H1 (cell line): ENCODE measurements around the gene CGN. TPM values are rescaled to one million over a fixed set of nuclear protein-coding genes. Genes with fewer than 3 reads are reported as not detected.
A peak's percentile ranks its signal among the peaks of the same experiment; 100 is the strongest.

Source experiments
- CTCF ChIA-PET: fragments of 300-600 bp; sonication (Branson Sonifier 250); formaldehyde crosslinking; loops from one replicate; lab custom pipeline; 2021; ENCODE audit not compliant: partially characterized antibody; lab: Charles Lee
- POLR2A ChIA-PET: fragments of 300-600 bp; sonication (Branson Sonifier 250); formaldehyde crosslinking; loops from one replicate; lab custom pipeline; 2021; ENCODE audit warnings: inconsistent platforms; ENCODE audit not compliant: partially characterized antibody; lab: Charles Lee
- DNase-seq, 2 experiments: peaks; one replicate each; pipeline versions ENCODE4 v3.0.0 to v3.0.0-alpha.2; 2010 to 2022; ENCODE audit warnings: low spot score in 2 of 2, low read depth in 1 of 2, mixed read lengths in 1 of 2
- FAIRE-seq: peaks from 2 replicates; lab custom pipeline; 2011; peaks lifted over from hg19 to GRCh38; lab: Jason Lieb, UNC
- H2AFZ ChIP-seq: 2 replicates; pipeline ENCODE4 v1.8.1; 2012; ENCODE audit warnings: low read length, inconsistent platforms
- H2AK5ac ChIP-seq: 2 replicates; pipeline ENCODE4 v1.6.1; 2013; ENCODE audit warnings: low read depth, low read length
- H2BK120ac ChIP-seq: replicated peaks from 2 replicates; pipeline ENCODE3; 2013; ENCODE audit warnings: low read depth, low read length, inconsistent platforms
- H2BK12ac ChIP-seq: 2 replicates; pipeline ENCODE4 v1.6.1; 2013; ENCODE audit warnings: low read depth, low read length
- H2BK15ac ChIP-seq: 2 replicates; pipeline ENCODE4 v1.6.1; 2013; ENCODE audit warnings: low read length
- H2BK20ac ChIP-seq: 2 replicates; pipeline ENCODE4 v1.6.1; 2013; ENCODE audit warnings: low read length
- H2BK5ac ChIP-seq: 2 replicates; pipeline ENCODE4 v1.6.1; 2013; ENCODE audit warnings: low read depth, low read length
- H3K14ac ChIP-seq: 2 replicates; pipeline ENCODE4 v1.6.1; 2013; ENCODE audit warnings: inconsistent platforms; ENCODE audit not compliant: insufficient read length
- H3K18ac ChIP-seq: 2 replicates; pipeline ENCODE4 v1.6.1; 2013; ENCODE audit warnings: low read length; ENCODE audit errors: extremely low read depth
- H3K23ac ChIP-seq: 2 replicates; pipeline ENCODE4 v1.6.1; 2013; ENCODE audit warnings: inconsistent platforms; ENCODE audit not compliant: insufficient read length
- H3K23me2 ChIP-seq: 2 replicates; pipeline ENCODE4 v1.6.1; 2013; ENCODE audit warnings: low read depth, low read length
- H3K27ac ChIP-seq: 2 replicates; pipeline ENCODE4 v1.6.1; 2011; ENCODE audit warnings: low read depth, low read length, inconsistent platforms
- H3K27me3 ChIP-seq, 4 experiments: replicated peaks in 1 of 4; 1 replicate in 1 of 4; 2 replicates in 3 of 4; pipeline versions ENCODE4 v1.6.1 to v1.8.1; 2011 to 2013; ENCODE audit warnings: low read length in 3 of 4, mild to moderate bottlenecking in 3 of 4, inconsistent platforms in 2 of 4, mixed read lengths in 2 of 4, moderate library complexity in 1 of 4; ENCODE audit not compliant: control insufficient read depth in 3 of 4, insufficient read depth in 3 of 4; ENCODE audit errors: extremely low read depth in 1 of 4
- H3K36me3 ChIP-seq, 4 experiments: 2 replicates each; pipeline versions ENCODE4 v1.6.1 to v1.8.1; 2011 to 2013; ENCODE audit warnings: mild to moderate bottlenecking in 4 of 4, low read length in 3 of 4, moderate library complexity in 2 of 4, control low read depth in 1 of 4, inconsistent platforms in 1 of 4; ENCODE audit not compliant: insufficient read depth in 4 of 4, control insufficient read depth in 2 of 4
- H3K4ac ChIP-seq: replicated peaks from 2 replicates; pipeline ENCODE3; 2013; ENCODE audit warnings: low read length, low read depth, mixed read lengths, inconsistent platforms; ENCODE audit not compliant: insufficient read length
- H3K4me1 ChIP-seq, 4 experiments: replicated peaks in 1 of 4; 1 replicate in 1 of 4; 2 replicates in 3 of 4; pipeline versions ENCODE4 v1.6.1 to v1.8.1; 2011 to 2013; ENCODE audit warnings: low read length in 3 of 4, inconsistent platforms in 2 of 4, mixed read lengths in 1 of 4; ENCODE audit not compliant: insufficient read depth in 4 of 4, control insufficient read depth in 3 of 4
- H3K4me2 ChIP-seq, 2 experiments: 2 replicates each; pipeline versions ENCODE4 v1.6.1 to v1.8.1; 2011 to 2013; ENCODE audit warnings: low read depth in 2 of 2, low read length in 2 of 2, control low read depth in 1 of 2, inconsistent platforms in 1 of 2, mild to moderate bottlenecking in 1 of 2; ENCODE audit not compliant: insufficient read depth in 1 of 2
- H3K4me3 ChIP-seq, 4 experiments: fragments of 200-600, 300-600 bp in 1 of 4; sonication (generic), shearing (Covaris generic), sonication (Bioruptor Twin) in 1 of 4; 2 replicates each; pipeline versions ENCODE4 v1.5.1 to v1.8.1; 2011 to 2016; ENCODE audit warnings: low read length in 4 of 4, low read depth in 3 of 4, control low read depth in 2 of 4, inconsistent platforms in 2 of 4, mild to moderate bottlenecking in 2 of 4, mixed read lengths in 1 of 4, moderate library complexity in 1 of 4; ENCODE audit not compliant: insufficient read depth in 2 of 4; ENCODE audit errors: extremely low read depth in 1 of 4
- H3K56ac ChIP-seq: replicated peaks from 2 replicates; pipeline ENCODE3; 2013; ENCODE audit warnings: low read depth, mild to moderate bottlenecking, mixed read lengths, low read length, inconsistent platforms; ENCODE audit not compliant: insufficient read length
- H3K79me1 ChIP-seq: 2 replicates; pipeline ENCODE4 v1.6.1; 2013; ENCODE audit warnings: low read depth, low read length, control low read depth
- H3K79me2 ChIP-seq, 2 experiments: 2 replicates each; pipeline versions ENCODE4 v1.6.1 to v1.8.1; 2012 to 2013; ENCODE audit warnings: low read length in 2 of 2, mild to moderate bottlenecking in 2 of 2, inconsistent platforms in 1 of 2; ENCODE audit not compliant: insufficient read depth in 2 of 2, control insufficient read depth in 1 of 2
- H3K9ac ChIP-seq, 4 experiments: replicated peaks in 1 of 4; 1 replicate in 1 of 4; 2 replicates in 3 of 4; pipeline versions ENCODE4 v1.6.1 to v1.8.1; 2011 to 2013; ENCODE audit warnings: low read depth in 3 of 4, low read length in 3 of 4, control low read depth in 2 of 4, mild to moderate bottlenecking in 2 of 4, moderate library complexity in 2 of 4, inconsistent platforms in 1 of 4; ENCODE audit errors: extremely low read depth in 1 of 4
- H3K9me3 ChIP-seq, 2 experiments: 2 replicates each; pipeline versions ENCODE4 v1.6.1 to v1.8.1; 2012 to 2013; ENCODE audit warnings: mild to moderate bottlenecking in 2 of 2, moderate library complexity in 2 of 2, control low read depth in 1 of 2, inconsistent platforms in 1 of 2, low read depth in 1 of 2, low read length in 1 of 2, mixed read lengths in 1 of 2; ENCODE audit not compliant: insufficient read depth in 2 of 2
- H4K20me1 ChIP-seq, 2 experiments: replicated peaks in 1 of 2; 2 replicates each; pipeline versions ENCODE3 to v1.8.1; 2011 to 2013; ENCODE audit warnings: inconsistent platforms in 2 of 2, low read length in 2 of 2, mild to moderate bottlenecking in 1 of 2; ENCODE audit not compliant: insufficient read depth in 2 of 2, control insufficient read depth in 1 of 2
- H4K5ac ChIP-seq: 2 replicates; pipeline ENCODE4 v1.6.1; 2013; ENCODE audit warnings: low read length, low read depth, mixed read lengths, inconsistent platforms; ENCODE audit not compliant: insufficient read length
- H4K8ac ChIP-seq: 2 replicates; pipeline ENCODE4 v1.8.0; 2013; ENCODE audit warnings: mild to moderate bottlenecking, moderate library complexity, low read length, inconsistent platforms; ENCODE audit not compliant: insufficient read depth; ENCODE audit errors: extremely low read depth
- H4K91ac ChIP-seq: replicated peaks from 2 replicates; pipeline ENCODE3; 2013; ENCODE audit warnings: low read length, mixed read lengths, inconsistent platforms; ENCODE audit not compliant: insufficient read length
- CBX5 ChIP-seq: fragments of 300-800, 300-1000 bp; sonication (generic); IDR thresholded peaks from 2 replicates; pipeline ENCODE4 v1.7.1; 2016; ENCODE audit warnings: antibody characterized with exemption, low read length, low read depth
- CTBP2 ChIP-seq: IDR thresholded peaks from 2 replicates; pipeline ENCODE4 v1.7.0; 2011; ENCODE audit warnings: borderline replicate concordance, mild to moderate bottlenecking, moderate library complexity, mixed read lengths, low read length; ENCODE audit not compliant: insufficient read depth, insufficient read length
- KDM1A ChIP-seq: fragments of 200-600, 300-600 bp; sonication (generic); IDR thresholded peaks from 2 replicates; pipeline ENCODE4 v1.7.1; 2016; ENCODE audit warnings: mild to moderate bottlenecking, low read length, borderline replicate concordance
- ZNF274 ChIP-seq: IDR thresholded peaks from 2 replicates; pipeline ENCODE4 v1.7.0; 2012; ENCODE audit warnings: low read length, borderline replicate concordance; ENCODE audit errors: extremely low read depth
- WGBS, 2 experiments: shearing (Covaris generic) in 1 of 2; methylation state at CpG; one replicate each; pipeline versions ENCODE4 v1.1.6 to v1.1.7; 2013 to 2015; ENCODE audit warnings: low lambda C conversion rate in 2 of 2, mixed read lengths in 2 of 2, inconsistent platforms in 1 of 2, low coverage in 1 of 2, missing lambda C conversion rate in 1 of 2; ENCODE audit not compliant: insufficient replicate concordance in 2 of 2, insufficient coverage in 1 of 2, insufficient read length in 1 of 2; ENCODE audit errors: extremely low coverage in 1 of 2, missing lambda C conversion rate in 1 of 2; 5-methylcytosine and 5-hydroxymethylcytosine counted together
- polyA plus RNA-seq, 7 experiments: library from polyadenylated mRNA; depleted of rRNA in 3 of 7; stranded (reverse) in 5 of 7; unstranded in 2 of 7; fragments of >200 nt in 5 of 7; fragments of 200-250 nt in 2 of 7; gene quantifications; 1 replicate in 5 of 7; 2 replicates in 1 of 7; 4 replicates in 1 of 7; pipeline versions ENCODE4 v1.2.1 to v1.2.3, GENCODE V29; 2011 to 2013; ENCODE audit warnings: missing spikeins in 2 of 7, mixed read lengths in 2 of 7
- total RNA-seq: library from RNA; stranded (reverse); fragmentation: NEBNext Ultra II Directional; extraction: Animal tissue kit (Norgen Biotek cat#: 25700); gene quantifications from 2 replicates; pipeline ENCODE4 v1.2.1, GENCODE V29; 2021
- TF ChIP-seq, protein P1 (sequence below): IDR thresholded peaks from 2 replicates; pipeline ENCODE4 v1.6.1; 2012; ENCODE audit warnings: inconsistent platforms
- TF ChIP-seq, protein P2 (sequence below), 3 experiments: IDR thresholded peaks; 1 replicate in 2 of 3; 2 replicates in 1 of 3; pipeline versions ENCODE4 v1.5.1 to v1.6.1; 2011; ENCODE audit warnings: low read length in 3 of 3, mild to moderate bottlenecking in 3 of 3, inconsistent platforms in 2 of 3, low read depth in 1 of 3, moderate library complexity in 1 of 3; ENCODE audit not compliant: insufficient read depth in 1 of 3; ENCODE audit errors: control extremely low read depth in 1 of 3

The CGN gene
- total and polyA plus RNA-seq, 2 of the 8 experiments (the other 6 are each of a cell fraction or from before 2014, with no cell fraction given), result 15.9 to 52.7 TPM

DNA sequence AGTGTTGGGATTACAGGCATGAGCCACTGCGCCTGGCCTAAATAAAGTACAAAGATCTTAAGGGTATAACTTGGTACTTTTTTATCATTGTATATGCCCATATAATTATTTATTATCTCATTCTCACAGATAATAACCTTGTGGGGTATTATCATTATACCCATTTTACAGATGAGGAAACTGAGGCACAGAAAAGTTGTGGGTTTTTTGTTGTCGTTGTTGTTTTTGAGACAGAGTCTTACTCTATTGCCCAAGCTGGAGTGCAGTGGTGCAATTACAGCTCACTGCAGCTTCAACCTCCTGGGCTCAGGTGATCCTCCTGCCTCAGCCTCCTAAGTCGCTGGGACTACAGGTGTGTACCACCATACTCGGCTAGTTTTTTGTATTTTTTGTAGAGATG lies 4.1 kb downstream of the CGN start:
- Histone ChIP-seq H3K4me3 (no peak overlapping the region), H2AK5ac (peak overlapping the region; percentile 67; the same call in 1 of the 2 replicates), H3K79me2 (peaks cover 0 to 47% of the 10 kb centered on the region in 2 experiments; a peak in 2 of 4 replicates), H3K4me2 (peak overlapping the region in 1 of 2 experiments; percentile 55; a peak in 1 of 4 replicates), H4K91ac (no peak overlapping the region), H3K23ac (no peak overlapping the region), H2BK20ac (no peak overlapping the region), H3K27ac (0 out of 2 replicates have a peak overlapping the region, but pooled peaks have one; percentile 24), H3K27me3 (0 out of 7 replicates have a peak, but pooled peaks cover 0 to 3% (median 0%) of the 10 kb centered on the region in 4 experiments), H2BK12ac (peak overlapping the region; percentile 62; the same call in 1 of the 2 replicates), H3K18ac (peak overlapping the region; percentile 4; the same call in 1 of the 2 replicates), H4K20me1 (peaks cover 0 to 4% of the 10 kb centered on the region in 2 experiments), H2BK5ac (peak overlapping the region; percentile 60; the same call in 1 of the 2 replicates), H3K9ac (no peak overlapping the region), H3K36me3 (peaks cover 9 to 19% (median 17%) of the 10 kb centered on the region in 4 experiments; a peak in 7 of 8 replicates), H3K23me2 (peaks cover 24% of the 10 kb centered on the region), H3K4ac (no peak overlapping the region), H4K8ac (no peak overlapping the region), H2AFZ (no peak overlapping the region), H4K5ac (no peak overlapping the region), H2BK15ac (0 out of 2 replicates have a peak overlapping the region, but pooled peaks have one; percentile 72), H3K14ac (no peak overlapping the region), H3K79me1 (peaks cover 14% of the 10 kb centered on the region), H3K4me1 (peaks cover 19 to 35% (median 21%) of the 10 kb centered on the region in 4 experiments), H3K56ac (no peak overlapping the region), H2BK120ac (no peak overlapping the region), H3K9me3 (no peaks in the 10 kb centered on the region)
- CTCF ChIA-PET, result interaction anchor here (0.7 kb wide), 1 partner anchor 66 kb away, joined by 3 read pairs; no protein-coding TSS in a partner anchor
- TF ChIP-seq CTBP2 (no peak), KDM1A (peak; percentile 74), CBX5 (no peak), ZNF274 (no peak)
- TF ChIP-seq, protein P1, sequence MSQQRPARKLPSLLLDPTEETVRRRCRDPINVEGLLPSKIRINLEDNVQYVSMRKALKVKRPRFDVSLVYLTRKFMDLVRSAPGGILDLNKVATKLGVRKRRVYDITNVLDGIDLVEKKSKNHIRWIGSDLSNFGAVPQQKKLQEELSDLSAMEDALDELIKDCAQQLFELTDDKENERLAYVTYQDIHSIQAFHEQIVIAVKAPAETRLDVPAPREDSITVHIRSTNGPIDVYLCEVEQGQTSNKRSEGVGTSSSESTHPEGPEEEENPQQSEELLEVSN, result no peak
- TF ChIP-seq, protein P2, sequence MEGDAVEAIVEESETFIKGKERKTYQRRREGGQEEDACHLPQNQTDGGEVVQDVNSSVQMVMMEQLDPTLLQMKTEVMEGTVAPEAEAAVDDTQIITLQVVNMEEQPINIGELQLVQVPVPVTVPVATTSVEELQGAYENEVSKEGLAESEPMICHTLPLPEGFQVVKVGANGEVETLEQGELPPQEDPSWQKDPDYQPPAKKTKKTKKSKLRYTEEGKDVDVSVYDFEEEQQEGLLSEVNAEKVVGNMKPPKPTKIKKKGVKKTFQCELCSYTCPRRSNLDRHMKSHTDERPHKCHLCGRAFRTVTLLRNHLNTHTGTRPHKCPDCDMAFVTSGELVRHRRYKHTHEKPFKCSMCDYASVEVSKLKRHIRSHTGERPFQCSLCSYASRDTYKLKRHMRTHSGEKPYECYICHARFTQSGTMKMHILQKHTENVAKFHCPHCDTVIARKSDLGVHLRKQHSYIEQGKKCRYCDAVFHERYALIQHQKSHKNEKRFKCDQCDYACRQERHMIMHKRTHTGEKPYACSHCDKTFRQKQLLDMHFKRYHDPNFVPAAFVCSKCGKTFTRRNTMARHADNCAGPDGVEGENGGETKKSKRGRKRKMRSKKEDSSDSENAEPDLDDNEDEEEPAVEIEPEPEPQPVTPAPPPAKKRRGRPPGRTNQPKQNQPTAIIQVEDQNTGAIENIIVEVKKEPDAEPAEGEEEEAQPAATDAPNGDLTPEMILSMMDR (IDR thresholded peaks at IDR 0.05; ENCODE audit: control extremely low read depth in 1 of 3, insufficient read depth in 1 of 3, low read depth in 1 of 3, low read length in 3 of 3), result no peak
- POLR2A ChIA-PET, result interaction anchor here (1.5 to 17.1 kb wide), 3 partner anchors 12 to 58 kb away, joined by 3 to 283 read pairs (median 34); partner anchors contain the start of gene TUFT1
- WGBS, 2 experiments, result 96% methylated on average over 4 of the region's 4 CpGs; no CpG with 5 or more reads in 1 of the 2 experiments
- no peak for FAIRE-seq
- DNase-seq, result no peak
